SK-N-SH treated with all-trans-retinoic acid at 6 μM for 48 hours (cell line): ENCODE results near the gene KIF3C.

ENCODE experiments used
- GLIS3 ChIP-seq: fragments of 250-450 bp; sonication (Bioruptor Pico); IDR thresholded peaks from 2 replicates; pipeline ENCODE4 v1.5.0; 2020; ENCODE audit warnings: mild to moderate bottlenecking, moderate library complexity
- ZFP3 ChIP-seq: fragments of 250-450 bp; sonication (Bioruptor Pico); IDR thresholded peaks from 2 replicates; pipeline ENCODE4 v1.5.0; 2020; ENCODE audit warnings: mild to moderate bottlenecking, moderate library complexity

- no peak for TF ChIP-seq GLIS3 (CRISPR knock-in tag)
- no peak for TF ChIP-seq ZFP3
Observed at GRCh38 chr2:25922501-25922900, 59.8 kb downstream of the KIF3C start.
